Stimulated activated naive CD4-positive, alpha-beta T cell (primary cell): ENCODE results near the gene CFAP45.
"Not testable (repeated sequence)": the region's sequence is repeated elsewhere in the genome, so short reads cannot be mapped to it uniquely, and the experiment has no call there.

Experiments used
- DNase-seq, 6 experiments: peaks; one replicate each; lab custom pipeline; 2025; lab: John Stamatoyannopoulos, UW

The CFAP45 gene

GRCh38 chr1:159904036-159904435, 4.1 kb upstream of the CFAP45 start:
- not testable (repeated sequence) for DNase-seq

- DNase-seq = no peak
Observed at GRCh38 chr1:159902541-159902940, 2.6 kb upstream of the CFAP45 start.

GRCh38 chr1:159900755-159901360, 893 bp upstream of the CFAP45 start:
- DNase-seq = no peak

- not testable (repeated sequence) for DNase-seq
Observed at GRCh38 chr1:159899634-159900033, 331 bp downstream of the CFAP45 start.

GRCh38 chr1:159898527-159898926, 1.4 kb downstream of the CFAP45 start:
- DNase-seq = no peak

GRCh38 chr1:159897962-159898361, 2.0 kb downstream of the CFAP45 start:
- DNase-seq = no peak

GRCh38 chr1:159896546-159896930, 3.4 kb downstream of the CFAP45 start:
- no peak for DNase-seq

GRCh38 chr1:159895836-159896545, 4.0 kb downstream of the CFAP45 start:
- no peak for DNase-seq

GRCh38 chr1:159895286-159895685, 4.7 kb downstream of the CFAP45 start:
- DNase-seq = no peak

- peak in 1 of 6 experiments; percentile 17 for DNase-seq
Observed at GRCh38 chr1:159892944-159893343, 7.0 kb downstream of the CFAP45 start.

- peak; percentile 44 to 72 (median 62) for DNase-seq
Observed at GRCh38 chr1:159891275-159892157, 8.4 kb downstream of the CFAP45 start.

GRCh38 chr1:159890390-159890789, 9.6 kb downstream of the CFAP45 start:
- no peak for DNase-seq

- DNase-seq = no peak
Observed at GRCh38 chr1:159889821-159890252, 10.1 kb downstream of the CFAP45 start.

GRCh38 chr1:159889202-159889601, 10.8 kb downstream of the CFAP45 start:
- no peak for DNase-seq

- no peak for DNase-seq
Observed at GRCh38 chr1:159884296-159884695, 15.7 kb downstream of the CFAP45 start.

GRCh38 chr1:159883134-159883533, 16.8 kb downstream of the CFAP45 start:
- no peak for DNase-seq

GRCh38 chr1:159882527-159882862, 17.5 kb downstream of the CFAP45 start:
- no peak for DNase-seq

GRCh38 chr1:159881622-159882526, 18.1 kb downstream of the CFAP45 start:
- DNase-seq = peak in 5 of 6 experiments; percentile 4 to 38 (median 18)

GRCh38 chr1:159880430-159880829, 19.5 kb downstream of the CFAP45 start:
- DNase-seq = no peak

- no peak for DNase-seq
Observed at GRCh38 chr1:159879977-159880376, 20.0 kb downstream of the CFAP45 start.

- DNase-seq = no peak
Observed at GRCh38 chr1:159879136-159879535, 20.8 kb downstream of the CFAP45 start.
